GM19099 (cell line): ENCODE measurements around the gene NLGN4X.

Source experiments
- POLR2A ChIP-seq: IDR thresholded peaks from 3 replicates; pipeline ENCODE4 v1.6.1; 2011; ENCODE audit warnings: low read depth; ENCODE audit not compliant: insufficient read length; ENCODE audit errors: extremely low read depth

The NLGN4X gene

GRCh38 chrX:5857232-5857631, 371.4 kb downstream of the NLGN4X start:
- no peak for TF ChIP-seq POLR2A

GRCh38 chrX:5852941-5853340, 375.7 kb downstream of the NLGN4X start:
- no peak for TF ChIP-seq POLR2A

DNA sequence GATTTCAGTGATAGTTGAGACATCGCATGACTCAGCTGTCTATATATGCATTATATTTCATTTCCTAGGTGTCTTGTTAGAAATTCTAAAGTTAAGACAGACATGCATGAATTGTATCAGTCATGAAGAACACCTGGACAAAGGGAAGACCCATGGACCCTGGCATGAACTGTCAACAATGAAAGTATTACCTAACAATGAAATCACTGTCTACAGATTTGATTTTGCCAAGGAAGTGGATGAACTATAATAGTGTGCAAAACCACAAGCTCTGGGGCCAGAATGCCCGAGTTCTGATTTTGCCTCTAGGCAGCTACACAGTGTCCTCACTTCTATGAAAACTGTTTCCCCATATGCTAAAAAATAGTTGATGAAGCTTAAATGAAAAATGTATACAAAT, 386.1 kb downstream of the NLGN4X start:
- TF ChIP-seq POLR2A: no peak
